ENCODE measurements around the gene FAF1.

Gene FAF1

DNA sequence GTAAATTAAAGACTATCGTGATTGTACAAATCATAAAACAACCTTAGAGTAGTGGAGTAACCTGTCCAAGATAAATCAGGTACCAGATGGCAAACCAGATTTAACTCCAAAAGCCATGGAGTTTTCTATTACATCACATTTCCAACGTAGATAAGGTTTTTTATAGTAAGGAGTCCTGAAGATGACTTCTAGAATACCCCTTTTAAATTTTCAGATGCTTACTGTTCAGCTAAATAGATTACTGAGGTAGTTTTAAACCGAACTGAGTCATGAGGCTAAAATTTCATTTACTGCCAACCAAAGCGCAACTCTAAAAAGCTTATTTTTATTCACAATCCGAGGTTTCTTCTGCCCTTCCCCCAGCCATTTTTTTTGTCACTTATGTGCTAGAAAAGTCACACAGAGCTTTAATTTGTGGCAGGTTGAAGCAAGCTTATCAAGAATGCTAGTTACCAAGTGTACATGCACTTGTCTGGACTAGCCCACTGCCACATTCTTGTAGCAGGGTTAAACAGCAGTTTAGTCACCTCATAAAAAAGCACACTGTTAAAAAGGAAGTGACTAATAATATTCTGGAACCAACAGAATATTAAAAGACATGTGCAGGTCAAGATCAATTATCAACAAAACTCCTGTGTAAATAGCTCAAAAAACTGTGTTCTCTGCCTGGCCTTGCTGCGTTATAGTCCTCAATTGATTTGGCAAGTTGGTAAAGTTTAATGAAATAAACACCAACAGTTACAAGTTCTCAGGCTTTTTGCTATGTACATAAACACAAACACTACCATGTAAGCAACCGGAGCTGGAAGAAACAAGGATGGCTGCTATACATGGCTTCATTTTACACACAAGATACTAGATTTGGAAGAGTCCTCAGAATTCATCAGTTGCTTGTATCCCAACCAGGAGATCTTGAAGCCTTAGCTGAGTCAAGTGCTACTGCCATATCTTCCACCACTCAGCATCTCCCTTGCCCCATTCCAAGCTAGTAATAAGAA, 356.5 kb downstream of the FAF1 start (continued):
- TF ChIP-seq ZNF202 (tag by site-specific recombination; IDR thresholded peaks at IDR 0.05; ENCODE audit: borderline replicate concordance) (no peak), ZNF174 (tag by site-specific recombination; IDR thresholded peaks at IDR 0.05) (no peak), ZNF544 (tag by site-specific recombination; IDR thresholded peaks at IDR 0.05) (no peak), SP7 (tag by site-specific recombination; IDR thresholded peaks at IDR 0.05) (peak; percentile 81), MEIS1 (CRISPR knock-in tag; IDR thresholded peaks at IDR 0.05; ENCODE audit: borderline replicate concordance) (no peak), ZNF223 (tag by site-specific recombination; IDR thresholded peaks at IDR 0.05) (no peak), ZNF324 (tag by site-specific recombination; IDR thresholded peaks at IDR 0.05) (no peak), EGR2 (tag by site-specific recombination; IDR thresholded peaks at IDR 0.05; ENCODE audit: low read depth) (no peak), ZNF248 (tag by site-specific recombination; IDR thresholded peaks at IDR 0.05) (no peak), TCF7L2 (IDR thresholded peaks at IDR 0.05; ENCODE audit: borderline replicate concordance, low read depth, low read length) (no peak), ZNF529 (tag by site-specific recombination; IDR thresholded peaks at IDR 0.05; ENCODE audit: insufficient replicate concordance) (no peak), OVOL3 (tag by site-specific recombination; IDR thresholded peaks at IDR 0.05) (0 out of 2 replicates have a peak, but pooled peaks have one; percentile 45), HOXC10 (CRISPR knock-in tag; IDR thresholded peaks at IDR 0.05) (no peak), GLIS2 (tag by site-specific recombination; IDR thresholded peaks at IDR 0.05) (no peak), ZNF16 (tag by site-specific recombination; IDR thresholded peaks at IDR 0.05; ENCODE audit: low read depth) (no peak), ZNF664 (tag by site-specific recombination; IDR thresholded peaks at IDR 0.05) (peak; percentile 83), ZSCAN23 (tag by site-specific recombination; IDR thresholded peaks at IDR 0.05) (0 out of 2 replicates have a peak, but pooled peaks have one; percentile 42), GLI4 (tag by site-specific recombination; IDR thresholded peaks at IDR 0.05) (no peak), ZNF629 (tag by site-specific recombination; IDR thresholded peaks at IDR 0.05) (peak; percentile 75), ZNF571 (tag by site-specific recombination; IDR thresholded peaks at IDR 0.05) (no peak), KLF8 (tag by site-specific recombination; IDR thresholded peaks at IDR 0.05) (no peak), SP2 (tag by site-specific recombination; IDR thresholded peaks at IDR 0.05) (no peak), ZFP37 (tag by site-specific recombination; IDR thresholded peaks at IDR 0.05) (no peak), BCL11A (tag by site-specific recombination; IDR thresholded peaks at IDR 0.05; ENCODE audit: low read depth) (no peak), MYNN (tag by site-specific recombination; IDR thresholded peaks at IDR 0.05; ENCODE audit: borderline replicate concordance) (no peak)
- TF ChIP-seq, protein P1, sequence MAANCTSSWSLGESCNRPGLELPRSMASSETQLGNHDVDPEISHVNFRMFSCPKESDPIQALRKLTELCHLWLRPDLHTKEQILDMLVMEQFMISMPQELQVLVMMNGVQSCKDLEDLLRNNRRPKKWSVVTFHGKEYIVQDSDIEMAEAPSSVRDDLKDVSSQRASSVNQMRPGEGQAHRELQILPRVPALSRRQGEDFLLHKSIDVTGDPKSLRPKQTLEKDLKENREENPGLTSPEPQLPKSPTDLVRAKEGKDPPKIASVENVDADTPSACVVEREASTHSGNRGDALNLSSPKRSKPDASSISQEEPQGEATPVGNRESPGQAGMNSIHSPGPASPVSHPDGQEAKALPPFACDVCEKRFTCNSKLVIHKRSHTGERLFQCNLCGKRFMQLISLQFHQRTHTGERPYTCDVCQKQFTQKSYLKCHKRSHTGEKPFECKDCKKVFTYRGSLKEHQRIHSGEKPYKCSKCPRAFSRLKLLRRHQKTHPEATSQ (tag by site-specific recombination; IDR thresholded peaks at IDR 0.05), result no peak
- TF ChIP-seq, protein P2, sequence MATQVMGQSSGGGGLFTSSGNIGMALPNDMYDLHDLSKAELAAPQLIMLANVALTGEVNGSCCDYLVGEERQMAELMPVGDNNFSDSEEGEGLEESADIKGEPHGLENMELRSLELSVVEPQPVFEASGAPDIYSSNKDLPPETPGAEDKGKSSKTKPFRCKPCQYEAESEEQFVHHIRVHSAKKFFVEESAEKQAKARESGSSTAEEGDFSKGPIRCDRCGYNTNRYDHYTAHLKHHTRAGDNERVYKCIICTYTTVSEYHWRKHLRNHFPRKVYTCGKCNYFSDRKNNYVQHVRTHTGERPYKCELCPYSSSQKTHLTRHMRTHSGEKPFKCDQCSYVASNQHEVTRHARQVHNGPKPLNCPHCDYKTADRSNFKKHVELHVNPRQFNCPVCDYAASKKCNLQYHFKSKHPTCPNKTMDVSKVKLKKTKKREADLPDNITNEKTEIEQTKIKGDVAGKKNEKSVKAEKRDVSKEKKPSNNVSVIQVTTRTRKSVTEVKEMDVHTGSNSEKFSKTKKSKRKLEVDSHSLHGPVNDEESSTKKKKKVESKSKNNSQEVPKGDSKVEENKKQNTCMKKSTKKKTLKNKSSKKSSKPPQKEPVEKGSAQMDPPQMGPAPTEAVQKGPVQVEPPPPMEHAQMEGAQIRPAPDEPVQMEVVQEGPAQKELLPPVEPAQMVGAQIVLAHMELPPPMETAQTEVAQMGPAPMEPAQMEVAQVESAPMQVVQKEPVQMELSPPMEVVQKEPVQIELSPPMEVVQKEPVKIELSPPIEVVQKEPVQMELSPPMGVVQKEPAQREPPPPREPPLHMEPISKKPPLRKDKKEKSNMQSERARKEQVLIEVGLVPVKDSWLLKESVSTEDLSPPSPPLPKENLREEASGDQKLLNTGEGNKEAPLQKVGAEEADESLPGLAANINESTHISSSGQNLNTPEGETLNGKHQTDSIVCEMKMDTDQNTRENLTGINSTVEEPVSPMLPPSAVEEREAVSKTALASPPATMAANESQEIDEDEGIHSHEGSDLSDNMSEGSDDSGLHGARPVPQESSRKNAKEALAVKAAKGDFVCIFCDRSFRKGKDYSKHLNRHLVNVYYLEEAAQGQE (tag by site-specific recombination; IDR thresholded peaks at IDR 0.05), result no peak
- TF ChIP-seq, protein P3, sequence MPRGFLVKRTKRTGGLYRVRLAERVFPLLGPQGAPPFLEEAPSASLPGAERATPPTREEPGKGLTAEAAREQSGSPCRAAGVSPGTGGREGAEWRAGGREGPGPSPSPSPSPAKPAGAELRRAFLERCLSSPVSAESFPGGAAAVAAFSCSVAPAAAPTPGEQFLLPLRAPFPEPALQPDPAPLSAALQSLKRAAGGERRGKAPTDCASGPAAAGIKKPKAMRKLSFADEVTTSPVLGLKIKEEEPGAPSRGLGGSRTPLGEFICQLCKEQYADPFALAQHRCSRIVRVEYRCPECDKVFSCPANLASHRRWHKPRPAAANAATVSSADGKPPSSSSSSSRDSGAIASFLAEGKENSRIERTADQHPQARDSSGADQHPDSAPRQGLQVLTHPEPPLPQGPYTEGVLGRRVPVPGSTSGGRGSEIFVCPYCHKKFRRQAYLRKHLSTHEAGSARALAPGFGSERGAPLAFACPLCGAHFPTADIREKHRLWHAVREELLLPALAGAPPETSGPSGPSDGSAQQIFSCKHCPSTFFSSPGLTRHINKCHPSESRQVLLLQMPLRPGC (tag by site-specific recombination; IDR thresholded peaks at IDR 0.05), result peak; percentile 57; the same call in 1 of the 2 replicates
- TF ChIP-seq, protein P4, sequence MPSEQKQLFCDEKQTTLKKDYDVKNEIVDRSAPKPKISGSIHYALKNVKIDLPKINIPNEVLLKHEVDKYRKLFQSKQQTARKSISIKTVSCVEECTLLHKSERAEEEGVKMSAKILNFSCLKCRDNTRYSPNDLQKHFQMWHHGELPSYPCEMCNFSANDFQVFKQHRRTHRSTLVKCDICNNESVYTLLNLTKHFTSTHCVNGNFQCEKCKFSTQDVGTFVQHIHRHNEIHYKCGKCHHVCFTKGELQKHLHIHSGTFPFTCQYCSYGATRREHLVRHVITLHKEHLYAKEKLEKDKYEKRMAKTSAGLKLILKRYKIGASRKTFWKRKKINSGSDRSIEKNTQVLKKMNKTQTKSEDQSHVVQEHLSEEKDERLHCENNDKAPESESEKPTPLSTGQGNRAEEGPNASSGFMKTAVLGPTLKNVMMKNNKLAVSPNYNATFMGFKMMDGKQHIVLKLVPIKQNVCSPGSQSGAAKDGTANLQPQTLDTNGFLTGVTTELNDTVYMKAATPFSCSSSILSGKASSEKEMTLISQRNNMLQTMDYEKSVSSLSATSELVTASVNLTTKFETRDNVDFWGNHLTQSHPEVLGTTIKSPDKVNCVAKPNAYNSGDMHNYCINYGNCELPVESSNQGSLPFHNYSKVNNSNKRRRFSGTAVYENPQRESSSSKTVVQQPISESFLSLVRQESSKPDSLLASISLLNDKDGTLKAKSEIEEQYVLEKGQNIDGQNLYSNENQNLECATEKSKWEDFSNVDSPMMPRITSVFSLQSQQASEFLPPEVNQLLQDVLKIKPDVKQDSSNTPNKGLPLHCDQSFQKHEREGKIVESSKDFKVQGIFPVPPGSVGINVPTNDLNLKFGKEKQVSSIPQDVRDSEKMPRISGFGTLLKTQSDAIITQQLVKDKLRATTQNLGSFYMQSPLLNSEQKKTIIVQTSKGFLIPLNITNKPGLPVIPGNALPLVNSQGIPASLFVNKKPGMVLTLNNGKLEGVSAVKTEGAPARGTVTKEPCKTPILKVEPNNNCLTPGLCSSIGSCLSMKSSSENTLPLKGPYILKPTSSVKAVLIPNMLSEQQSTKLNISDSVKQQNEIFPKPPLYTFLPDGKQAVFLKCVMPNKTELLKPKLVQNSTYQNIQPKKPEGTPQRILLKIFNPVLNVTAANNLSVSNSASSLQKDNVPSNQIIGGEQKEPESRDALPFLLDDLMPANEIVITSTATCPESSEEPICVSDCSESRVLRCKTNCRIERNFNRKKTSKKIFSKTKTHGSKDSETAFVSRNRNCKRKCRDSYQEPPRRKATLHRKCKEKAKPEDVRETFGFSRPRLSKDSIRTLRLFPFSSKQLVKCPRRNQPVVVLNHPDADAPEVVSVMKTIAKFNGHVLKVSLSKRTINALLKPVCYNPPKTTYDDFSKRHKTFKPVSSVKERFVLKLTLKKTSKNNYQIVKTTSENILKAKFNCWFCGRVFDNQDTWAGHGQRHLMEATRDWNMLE (tag by site-specific recombination; conservative IDR thresholded peaks at IDR 0.05; ENCODE audit: low read depth), result 0 out of 2 replicates have a peak, but pooled peaks have one; percentile 38

Measured in HEK293 (cell line).